Panc1 (cell line): ENCODE measurements around the gene PTPN2.

Experiments
- SIN3A ChIP-seq: IDR thresholded peaks from 2 replicates; pipeline ENCODE4 v1.6.1; 2012; ENCODE audit warnings: low read depth, mild to moderate bottlenecking, low read length, moderate library complexity, borderline replicate concordance; ENCODE audit not compliant: insufficient read depth
- TF ChIP-seq, protein P1 (sequence below): fragments of 450-650 bp; IDR thresholded peaks from 2 replicates; pipeline ENCODE4 v1.5.1; 2017; ENCODE audit warnings: mild to moderate bottlenecking
- TF ChIP-seq, protein P2 (sequence below), 2 experiments: IDR thresholded peaks; 2 replicates each; pipeline ENCODE4 v1.6.1; 2011 to 2012; ENCODE audit warnings: low read depth in 2 of 2, control low read depth in 1 of 2, low read length in 1 of 2, mild to moderate bottlenecking in 1 of 2, moderate library complexity in 1 of 2; ENCODE audit not compliant: insufficient read depth in 1 of 2

DNA sequence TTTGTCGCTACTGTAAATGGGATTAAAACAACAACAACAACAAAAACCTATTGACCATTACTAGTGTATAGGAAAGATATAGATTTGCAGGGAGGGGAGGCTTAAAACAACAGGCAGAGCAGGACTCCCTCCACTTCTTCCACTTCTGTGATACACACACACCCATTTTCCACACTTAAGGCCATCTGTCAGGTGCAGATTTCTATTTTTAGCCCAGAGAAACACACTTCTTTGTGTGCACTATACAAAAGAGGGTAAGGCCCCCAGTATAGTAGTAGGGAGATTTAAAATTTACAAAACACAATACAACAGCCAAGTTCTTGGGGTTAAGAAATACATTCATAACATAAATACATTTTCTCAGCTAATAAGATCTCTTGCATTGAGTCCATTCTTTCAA, 22.4 kb downstream of the PTPN2 start:
- TF ChIP-seq, protein P1, sequence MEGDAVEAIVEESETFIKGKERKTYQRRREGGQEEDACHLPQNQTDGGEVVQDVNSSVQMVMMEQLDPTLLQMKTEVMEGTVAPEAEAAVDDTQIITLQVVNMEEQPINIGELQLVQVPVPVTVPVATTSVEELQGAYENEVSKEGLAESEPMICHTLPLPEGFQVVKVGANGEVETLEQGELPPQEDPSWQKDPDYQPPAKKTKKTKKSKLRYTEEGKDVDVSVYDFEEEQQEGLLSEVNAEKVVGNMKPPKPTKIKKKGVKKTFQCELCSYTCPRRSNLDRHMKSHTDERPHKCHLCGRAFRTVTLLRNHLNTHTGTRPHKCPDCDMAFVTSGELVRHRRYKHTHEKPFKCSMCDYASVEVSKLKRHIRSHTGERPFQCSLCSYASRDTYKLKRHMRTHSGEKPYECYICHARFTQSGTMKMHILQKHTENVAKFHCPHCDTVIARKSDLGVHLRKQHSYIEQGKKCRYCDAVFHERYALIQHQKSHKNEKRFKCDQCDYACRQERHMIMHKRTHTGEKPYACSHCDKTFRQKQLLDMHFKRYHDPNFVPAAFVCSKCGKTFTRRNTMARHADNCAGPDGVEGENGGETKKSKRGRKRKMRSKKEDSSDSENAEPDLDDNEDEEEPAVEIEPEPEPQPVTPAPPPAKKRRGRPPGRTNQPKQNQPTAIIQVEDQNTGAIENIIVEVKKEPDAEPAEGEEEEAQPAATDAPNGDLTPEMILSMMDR = no peak
- no peak for TF ChIP-seq SIN3A
- TF ChIP-seq, protein P2, sequence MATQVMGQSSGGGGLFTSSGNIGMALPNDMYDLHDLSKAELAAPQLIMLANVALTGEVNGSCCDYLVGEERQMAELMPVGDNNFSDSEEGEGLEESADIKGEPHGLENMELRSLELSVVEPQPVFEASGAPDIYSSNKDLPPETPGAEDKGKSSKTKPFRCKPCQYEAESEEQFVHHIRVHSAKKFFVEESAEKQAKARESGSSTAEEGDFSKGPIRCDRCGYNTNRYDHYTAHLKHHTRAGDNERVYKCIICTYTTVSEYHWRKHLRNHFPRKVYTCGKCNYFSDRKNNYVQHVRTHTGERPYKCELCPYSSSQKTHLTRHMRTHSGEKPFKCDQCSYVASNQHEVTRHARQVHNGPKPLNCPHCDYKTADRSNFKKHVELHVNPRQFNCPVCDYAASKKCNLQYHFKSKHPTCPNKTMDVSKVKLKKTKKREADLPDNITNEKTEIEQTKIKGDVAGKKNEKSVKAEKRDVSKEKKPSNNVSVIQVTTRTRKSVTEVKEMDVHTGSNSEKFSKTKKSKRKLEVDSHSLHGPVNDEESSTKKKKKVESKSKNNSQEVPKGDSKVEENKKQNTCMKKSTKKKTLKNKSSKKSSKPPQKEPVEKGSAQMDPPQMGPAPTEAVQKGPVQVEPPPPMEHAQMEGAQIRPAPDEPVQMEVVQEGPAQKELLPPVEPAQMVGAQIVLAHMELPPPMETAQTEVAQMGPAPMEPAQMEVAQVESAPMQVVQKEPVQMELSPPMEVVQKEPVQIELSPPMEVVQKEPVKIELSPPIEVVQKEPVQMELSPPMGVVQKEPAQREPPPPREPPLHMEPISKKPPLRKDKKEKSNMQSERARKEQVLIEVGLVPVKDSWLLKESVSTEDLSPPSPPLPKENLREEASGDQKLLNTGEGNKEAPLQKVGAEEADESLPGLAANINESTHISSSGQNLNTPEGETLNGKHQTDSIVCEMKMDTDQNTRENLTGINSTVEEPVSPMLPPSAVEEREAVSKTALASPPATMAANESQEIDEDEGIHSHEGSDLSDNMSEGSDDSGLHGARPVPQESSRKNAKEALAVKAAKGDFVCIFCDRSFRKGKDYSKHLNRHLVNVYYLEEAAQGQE (IDR thresholded peaks at IDR 0.05; ENCODE audit: insufficient read depth in 1 of 2, low read depth in 2 of 2, low read length in 1 of 2) = no peak
